Measurements from ENCODE around the gene MTHFD1L.
"Not testable (repeated sequence)": the region's sequence is repeated elsewhere in the genome, so short reads cannot be mapped to it uniquely, and the experiment has no call there.

DNA sequence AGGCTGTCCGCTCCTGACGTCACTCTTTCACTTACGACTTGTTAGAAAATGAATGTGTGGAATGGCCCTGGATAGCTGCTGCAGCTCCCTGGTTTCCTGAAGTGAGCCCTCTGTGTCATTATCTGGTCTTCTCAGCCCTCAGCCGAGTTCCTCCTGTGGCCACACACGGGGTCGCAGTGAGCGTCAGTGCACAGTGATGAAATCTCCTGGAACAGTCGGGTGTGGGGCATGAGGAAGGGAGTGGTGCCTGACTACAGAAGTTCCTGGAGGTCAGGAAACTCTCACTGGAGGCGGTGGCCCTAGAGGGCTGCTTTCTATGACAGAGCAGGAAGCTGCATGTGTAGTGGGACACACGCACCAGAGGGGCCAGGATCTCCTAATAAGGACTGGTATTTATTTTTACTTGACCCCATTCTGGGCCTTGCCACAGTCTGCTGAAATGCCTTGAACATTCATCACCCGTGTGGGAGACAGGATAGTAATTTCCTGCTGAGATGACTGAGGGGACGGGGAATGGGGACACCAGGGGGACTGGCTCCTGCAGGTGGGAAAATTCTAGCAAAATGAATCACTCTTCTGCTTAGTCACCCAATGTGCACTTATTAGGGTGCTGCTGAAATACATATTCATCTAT is 175.5 kb downstream of the MTHFD1L start:
- not testable (repeated sequence) for TF ChIP-seq EZH2 (IDR thresholded peaks at IDR 0.05; ENCODE audit: insufficient read depth, low read length)
- TF ChIP-seq, protein P1, sequence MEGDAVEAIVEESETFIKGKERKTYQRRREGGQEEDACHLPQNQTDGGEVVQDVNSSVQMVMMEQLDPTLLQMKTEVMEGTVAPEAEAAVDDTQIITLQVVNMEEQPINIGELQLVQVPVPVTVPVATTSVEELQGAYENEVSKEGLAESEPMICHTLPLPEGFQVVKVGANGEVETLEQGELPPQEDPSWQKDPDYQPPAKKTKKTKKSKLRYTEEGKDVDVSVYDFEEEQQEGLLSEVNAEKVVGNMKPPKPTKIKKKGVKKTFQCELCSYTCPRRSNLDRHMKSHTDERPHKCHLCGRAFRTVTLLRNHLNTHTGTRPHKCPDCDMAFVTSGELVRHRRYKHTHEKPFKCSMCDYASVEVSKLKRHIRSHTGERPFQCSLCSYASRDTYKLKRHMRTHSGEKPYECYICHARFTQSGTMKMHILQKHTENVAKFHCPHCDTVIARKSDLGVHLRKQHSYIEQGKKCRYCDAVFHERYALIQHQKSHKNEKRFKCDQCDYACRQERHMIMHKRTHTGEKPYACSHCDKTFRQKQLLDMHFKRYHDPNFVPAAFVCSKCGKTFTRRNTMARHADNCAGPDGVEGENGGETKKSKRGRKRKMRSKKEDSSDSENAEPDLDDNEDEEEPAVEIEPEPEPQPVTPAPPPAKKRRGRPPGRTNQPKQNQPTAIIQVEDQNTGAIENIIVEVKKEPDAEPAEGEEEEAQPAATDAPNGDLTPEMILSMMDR (IDR thresholded peaks at IDR 0.05; ENCODE audit: insufficient read depth, low read depth, low read length) = not testable (repeated sequence)

Data from astrocyte (in vitro differentiated cells and primary cell).